Mucosa of descending colon (tissue), 3 donors: ENCODE measurements around the gene ZNF609. TPM values are rescaled to one million over a fixed set of nuclear protein-coding genes. Genes with fewer than 3 reads are reported as not detected.
"Not testable (repeated sequence)": the region's sequence is repeated elsewhere in the genome, so short reads cannot be mapped to it uniquely, and the experiment has no call there.

Source experiments
- ATAC-seq: fragments of 200-7000 bp; cut with Tn5 transposase; one replicate; pipeline ENCODE4 v1.9.1; 2020; ENCODE audit warnings: mild to moderate bottlenecking, moderate library complexity
- DNase-seq, 3 donors: peaks; one replicate each; pipeline ENCODE4 v3.0.0-alpha.2; 2020
- H3K36me3 ChIP-seq: fragments of 200-600 bp; one replicate; pipeline ENCODE4 v1.8.0; 2021; ENCODE audit warnings: low read depth, mild to moderate bottlenecking
- H3K4me1 ChIP-seq: fragments of 200-600 bp; one replicate; pipeline ENCODE4 v1.8.0; 2021; ENCODE audit warnings: low read depth, mild to moderate bottlenecking
- H3K4me3 ChIP-seq: fragments of 200-600 bp; one replicate; pipeline ENCODE4 v1.8.0; 2021; ENCODE audit warnings: mild to moderate bottlenecking
- H3K9me3 ChIP-seq: fragments of 200-600 bp; one replicate; pipeline ENCODE4 v1.8.0; 2021; ENCODE audit warnings: mild to moderate bottlenecking
- CTCF ChIP-seq: fragments of 200-600 bp; IDR thresholded peaks from one replicate; pipeline ENCODE4 v1.8.0; 2022; ENCODE audit warnings: antibody characterized with exemption, mild to moderate bottlenecking
- intact Hi-C, 2 donors: fragments of 100-400 bp; cut with DNase I in 1 of 2; cut with micrococcal nuclease in 1 of 2; formaldehyde crosslinking; loops; one replicate each; pipeline versions ENCODE4 v1.11.0 to v1.11.1; 2022; cut with DNase I, micrococcal nuclease
- total RNA-seq, 3 donors: library from RNA; stranded (reverse); fragmentation: NEBNext Ultra II Directional in 2 of 3; extraction: Animal tissue kit (Norgen Biotek cat#: 25700) in 2 of 3; gene quantifications; one replicate each; pipeline versions ENCODE4 v1.2.1 to v1.2.4, GENCODE V29; 2021 to 2023
- donor health status: DM: no; HTN: no; CAD: no; lungs with moderate emphysema.
- donor health status: DM: no; HTN: no; CAD: no.
- donor health status: DM: no; HTN: yes; CAD: no.

ZNF609 gene
- total RNA-seq, 3 donors from 2014 or later = 25.4 to 49.2 (median 29.5) TPM

- no peak overlapping the region for H3K4me3 ChIP-seq
- ATAC-seq = no peak
- intact Hi-C loops = no loop called here
- H3K9me3 ChIP-seq = no peaks in the 10 kb centered on the region
- no peaks in the 10 kb centered on the region for H3K36me3 ChIP-seq
- DNase-seq = no peak
- peaks cover 3% of the 10 kb centered on the region for H3K4me1 ChIP-seq
- TF ChIP-seq CTCF = no peak
Measured at GRCh38 chr15:64599226-64599625, 138.8 kb downstream of the ZNF609 start.

GRCh38 chr15:64599716-64600115, 139.3 kb downstream of the ZNF609 start:
- peaks cover 3% of the 10 kb centered on the region for H3K4me1 ChIP-seq
- ATAC-seq (no peak), DNase-seq (no peak)
- H3K9me3 ChIP-seq = no peaks in the 10 kb centered on the region
- TF ChIP-seq CTCF = no peak
- H3K4me3 ChIP-seq = no peak overlapping the region
- intact Hi-C loops = no loop called here
- no peaks in the 10 kb centered on the region for H3K36me3 ChIP-seq

GRCh38 chr15:64600794-64601193, 140.4 kb downstream of the ZNF609 start:
- no peak for TF ChIP-seq CTCF
- H3K4me1 ChIP-seq = no peaks in the 10 kb centered on the region
- no peak for DNase-seq
- H3K36me3 ChIP-seq = no peaks in the 10 kb centered on the region
- H3K4me3 ChIP-seq = no peak overlapping the region
- intact Hi-C loops = no loop called here
- ATAC-seq = no peak
- no peaks in the 10 kb centered on the region for H3K9me3 ChIP-seq

- Histone ChIP-seq H3K4me3 (no peak overlapping the region), H3K36me3 (no peaks in the 10 kb centered on the region), H3K4me1 (no peaks in the 10 kb centered on the region), H3K9me3 (no peaks in the 10 kb centered on the region)
- DNase-seq (no peak), ATAC-seq (no peak)
- intact Hi-C loops = no loop called here
- no peak for TF ChIP-seq CTCF
Measured at GRCh38 chr15:64604319-64604718, 143.9 kb downstream of the ZNF609 start.

GRCh38 chr15:64607416-64607815, 147.0 kb downstream of the ZNF609 start:
- intact Hi-C loops, H3K4me3 ChIP-seq, H3K9me3 ChIP-seq, ATAC-seq, DNase-seq, H3K4me1 ChIP-seq, H3K36me3 ChIP-seq: not testable (repeated sequence)

- Histone ChIP-seq H3K4me3 (no peak overlapping the region), H3K9me3 (no peaks in the 10 kb centered on the region), H3K4me1 (no peaks in the 10 kb centered on the region), H3K36me3 (no peaks in the 10 kb centered on the region)
- ATAC-seq (no peak), DNase-seq (no peak)
- intact Hi-C loops = no loop called here
- TF ChIP-seq CTCF = no peak
Measured at GRCh38 chr15:64610257-64610919, 150.0 kb downstream of the ZNF609 start.
